A673 (cell line): ENCODE data around the gene CD1E. TPM values are rescaled to one million over a fixed set of nuclear protein-coding genes. Genes with fewer than 3 reads are reported as not detected.

Source experiments
- BruUV-seq: library from RNA; stranded (reverse); fragments of 400-500 nt; replicated peaks from 2 replicates; lab custom pipeline; 2021; lab: Mats Ljungman, UMichigan
- CTCF ChIA-PET: fragments of 300-600 bp; sonication (Branson Sonifier 250); formaldehyde crosslinking; loops from one replicate; lab custom pipeline; 2022; ENCODE audit warnings: antibody characterized with exemption; lab: Charles Lee
- POLR2A ChIA-PET: fragments of 300-600 bp; sonication (Branson Sonifier 250); formaldehyde crosslinking; loops from one replicate; lab custom pipeline; 2022; ENCODE audit warnings: antibody characterized with exemption; ENCODE audit not compliant: low non-redundant PET; lab: Charles Lee
- DNase-seq: peaks from one replicate; pipeline ENCODE4 v3.0.0-alpha.2; 2015; ENCODE audit warnings: low spot score
- H3K27ac ChIP-seq: fragments of 200-600 bp; sonication (generic); 2 replicates; pipeline ENCODE4 v1.5.1; 2016; ENCODE audit warnings: mixed run types, low read depth, mild to moderate bottlenecking, mixed read lengths, antibody characterized with exemption, low read length; ENCODE audit not compliant: poor library complexity, severe bottlenecking
- H3K27me3 ChIP-seq: fragments of 200-600 bp; sonication (generic); replicated peaks from 2 replicates; pipeline ENCODE4 v1.6.1; 2017; ENCODE audit warnings: mixed run types, low read depth, mild to moderate bottlenecking, mixed read lengths, antibody characterized with exemption, low read length; ENCODE audit not compliant: insufficient read depth, poor library complexity
- H3K36me3 ChIP-seq: fragments of 200-600 bp; sonication (generic); 2 replicates; pipeline ENCODE4 v1.6.1; 2016; ENCODE audit warnings: mixed run types, mild to moderate bottlenecking, mixed read lengths, antibody characterized with exemption, low read length; ENCODE audit not compliant: insufficient read depth, poor library complexity, severe bottlenecking
- H3K4me1 ChIP-seq: fragments of 200-600 bp; sonication (generic); 2 replicates; pipeline ENCODE4 v1.6.1; 2017; ENCODE audit warnings: mixed run types, mild to moderate bottlenecking, mixed read lengths, antibody characterized with exemption, low read length; ENCODE audit not compliant: insufficient read depth, poor library complexity, severe bottlenecking
- H3K4me3 ChIP-seq: fragments of 200-600 bp; sonication (generic); 2 replicates; pipeline ENCODE4 v1.5.1; 2016; ENCODE audit warnings: low read depth, mixed run types, mild to moderate bottlenecking, mixed read lengths, low read length; ENCODE audit not compliant: poor library complexity, severe bottlenecking
- H3K9me3 ChIP-seq: fragments of 200-600 bp; sonication (generic); 2 replicates; pipeline ENCODE4 v1.6.1; 2016; ENCODE audit warnings: mixed run types, low read depth, mild to moderate bottlenecking, mixed read lengths, antibody characterized with exemption, low read length; ENCODE audit not compliant: poor library complexity, severe bottlenecking
- CTCF ChIP-seq: fragments of 300-800, 200-600 bp; sonication (generic); conservative IDR thresholded peaks from 2 replicates; pipeline ENCODE4 v1.5.1; 2017; ENCODE audit warnings: low read depth, mild to moderate bottlenecking, antibody characterized with exemption, low read length, moderate library complexity, mixed read lengths
- EZH2 ChIP-seq: fragments of 200-600 bp; sonication (generic); IDR thresholded peaks from 2 replicates; pipeline ENCODE4 v1.6.1; 2017; ENCODE audit warnings: borderline replicate concordance, low read depth, mild to moderate bottlenecking, mixed read lengths, antibody characterized with exemption, low read length; ENCODE audit not compliant: poor library complexity, severe bottlenecking
- intact Hi-C: fragments of 100-400 bp; cut with micrococcal nuclease; formaldehyde crosslinking; loops from one replicate; pipeline ENCODE4 v1.10.0; 2022; ENCODE audit not compliant: unreplicated experiment
- total RNA-seq: library from RNA; stranded (reverse); gene quantifications from 2 replicates; pipeline ENCODE4 v1.2.3, GENCODE V29; 2021

CD1E gene
- total RNA-seq, 1 experiment from 2014 or later: not detected

GRCh38 chr1:158357441-158357840 is 3.7 kb downstream of the CD1E start:
- H3K4me3 ChIP-seq: no peak overlapping the region
- H3K27ac ChIP-seq: no peak overlapping the region
- no peak for DNase-seq
- TF ChIP-seq CTCF (no peak), EZH2 (no peak)
- H3K27me3 ChIP-seq: peaks cover 16% of the 10 kb centered on the region
- H3K4me1 ChIP-seq: no peaks in the 10 kb centered on the region
- no TSS peak for BruUV-seq
- H3K9me3 ChIP-seq: no peaks in the 10 kb centered on the region
- CTCF ChIA-PET: no interaction called here
- no peaks in the 10 kb centered on the region for H3K36me3 ChIP-seq
- POLR2A ChIA-PET: no interaction called here
- intact Hi-C loops: no loop called here

- Histone ChIP-seq H3K27me3 (peaks cover 10% of the 10 kb centered on the region), H3K36me3 (no peaks in the 10 kb centered on the region), H3K4me3 (no peak overlapping the region), H3K9me3 (no peaks in the 10 kb centered on the region), H3K4me1 (no peaks in the 10 kb centered on the region), H3K27ac (no peak overlapping the region)
- TF ChIP-seq EZH2 (no peak), CTCF (no peak)
- no TSS peak for BruUV-seq
- ChIA-PET CTCF (no interaction called here), POLR2A (no interaction called here)
- DNase-seq: no peak
- intact Hi-C loops: no loop called here
These were observed 8.8 kb downstream of the CD1E start for GRCh38 chr1:158362482-158362881.

- TF ChIP-seq CTCF: no peak
- TF ChIP-seq EZH2: no peak
- CTCF ChIA-PET: no interaction called here
- H3K9me3 ChIP-seq: no peaks in the 10 kb centered on the region
These were observed 9.2 kb downstream of the CD1E start for GRCh38 chr1:158362941-158363340.

More at GRCh38 chr1:158362941-158363340, 9.2 kb downstream of the CD1E start:
- intact Hi-C loops: no loop called here
- Histone ChIP-seq H3K27ac (no peak overlapping the region), H3K36me3 (no peaks in the 10 kb centered on the region), H3K4me3 (no peak overlapping the region), H3K4me1 (no peaks in the 10 kb centered on the region), H3K27me3 (peaks cover 5% of the 10 kb centered on the region)
- no peak for DNase-seq
- BruUV-seq: no TSS peak
- POLR2A ChIA-PET: no interaction called here
